ENCODE measurements around the gene COQ2.

The COQ2 gene

GRCh38 chr4:83217721-83218522, 66.7 kb downstream of the COQ2 start:
- DNase-seq (ENCODE audit: low read depth in 2 of 2), result no peak

GRCh38 chr4:83216959-83217683, 67.5 kb downstream of the COQ2 start:
- no peak for DNase-seq (ENCODE audit: low read depth in 2 of 2)

GRCh38 chr4:83214079-83214478, 70.5 kb downstream of the COQ2 start:
- no peak for DNase-seq (ENCODE audit: low read depth in 2 of 2)

Measured in stimulated activated CD4-positive, alpha-beta T cell treated with anti-CD3 and anti-CD28 coated beads, Interleukin-1b, Interleukin-23, amount 100 ng/mL, for 4 hours (primary cell).